LNCaP clone FGC (cell line): Measurements from ENCODE around the gene PHAF1.
A peak's percentile ranks its signal among the peaks of the same experiment; 100 is the strongest.

Experiments
- DNase-seq: peaks from one replicate; pipeline ENCODE4 v3.0.0-alpha.2; 2011; ENCODE audit warnings: low read depth
- H3K4me3 ChIP-seq: 2 replicates; pipeline ENCODE4 v1.5.1; 2011; ENCODE audit warnings: mild to moderate bottlenecking, low read depth, low read length, control low read depth
- TF ChIP-seq, protein P1 (sequence below): IDR thresholded peaks from 2 replicates; pipeline ENCODE4 v1.5.1; 2012; ENCODE audit warnings: mild to moderate bottlenecking; ENCODE audit not compliant: control insufficient read depth, insufficient read depth; ENCODE audit errors: extremely low read depth

Gene PHAF1

DNA sequence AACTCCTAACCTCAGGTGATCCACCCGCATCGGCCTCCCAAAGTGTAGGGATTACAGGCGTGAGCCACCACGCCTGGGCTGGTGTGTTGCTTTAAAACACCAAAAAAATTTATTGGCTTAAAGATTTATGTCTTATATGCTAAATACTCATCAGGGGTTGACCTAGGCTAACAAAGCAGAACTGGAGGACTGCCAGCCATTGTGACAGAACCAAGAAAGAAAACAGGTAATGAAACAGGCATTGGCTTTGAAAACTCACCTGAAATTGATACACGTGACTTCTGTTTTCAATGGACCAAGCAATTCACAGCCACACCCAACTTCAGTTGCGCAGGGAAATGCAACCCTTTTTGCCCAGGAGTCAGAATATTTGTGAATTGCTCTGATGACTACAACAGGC lies 4.9 kb upstream of the PHAF1 start:
- DNase-seq: peak; percentile 96
- no peak overlapping the region for H3K4me3 ChIP-seq
- TF ChIP-seq, protein P1, sequence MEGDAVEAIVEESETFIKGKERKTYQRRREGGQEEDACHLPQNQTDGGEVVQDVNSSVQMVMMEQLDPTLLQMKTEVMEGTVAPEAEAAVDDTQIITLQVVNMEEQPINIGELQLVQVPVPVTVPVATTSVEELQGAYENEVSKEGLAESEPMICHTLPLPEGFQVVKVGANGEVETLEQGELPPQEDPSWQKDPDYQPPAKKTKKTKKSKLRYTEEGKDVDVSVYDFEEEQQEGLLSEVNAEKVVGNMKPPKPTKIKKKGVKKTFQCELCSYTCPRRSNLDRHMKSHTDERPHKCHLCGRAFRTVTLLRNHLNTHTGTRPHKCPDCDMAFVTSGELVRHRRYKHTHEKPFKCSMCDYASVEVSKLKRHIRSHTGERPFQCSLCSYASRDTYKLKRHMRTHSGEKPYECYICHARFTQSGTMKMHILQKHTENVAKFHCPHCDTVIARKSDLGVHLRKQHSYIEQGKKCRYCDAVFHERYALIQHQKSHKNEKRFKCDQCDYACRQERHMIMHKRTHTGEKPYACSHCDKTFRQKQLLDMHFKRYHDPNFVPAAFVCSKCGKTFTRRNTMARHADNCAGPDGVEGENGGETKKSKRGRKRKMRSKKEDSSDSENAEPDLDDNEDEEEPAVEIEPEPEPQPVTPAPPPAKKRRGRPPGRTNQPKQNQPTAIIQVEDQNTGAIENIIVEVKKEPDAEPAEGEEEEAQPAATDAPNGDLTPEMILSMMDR: no peak

DNA sequence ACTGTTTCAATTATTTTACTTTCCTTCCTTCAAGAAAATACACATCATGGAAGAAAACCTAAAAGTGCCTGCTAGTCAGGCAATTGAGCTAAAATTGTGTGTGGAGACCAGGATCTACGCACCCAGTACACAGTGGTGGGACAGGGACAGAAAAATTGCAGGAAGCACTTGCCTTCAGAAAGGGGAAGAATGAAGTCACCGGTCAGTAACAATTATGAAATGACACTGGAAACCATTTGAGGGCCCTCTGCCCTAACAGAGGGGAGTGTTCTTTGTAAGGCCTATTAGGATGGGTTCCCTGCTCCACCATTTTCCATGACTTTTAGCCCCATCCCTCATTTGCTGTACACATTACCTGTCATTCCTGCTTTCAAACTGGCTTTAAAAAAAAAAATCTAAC lies 4.5 kb upstream of the PHAF1 start:
- DNase-seq: no peak
- TF ChIP-seq, protein P1: no peak
- H3K4me3 ChIP-seq: no peak overlapping the region

DNA sequence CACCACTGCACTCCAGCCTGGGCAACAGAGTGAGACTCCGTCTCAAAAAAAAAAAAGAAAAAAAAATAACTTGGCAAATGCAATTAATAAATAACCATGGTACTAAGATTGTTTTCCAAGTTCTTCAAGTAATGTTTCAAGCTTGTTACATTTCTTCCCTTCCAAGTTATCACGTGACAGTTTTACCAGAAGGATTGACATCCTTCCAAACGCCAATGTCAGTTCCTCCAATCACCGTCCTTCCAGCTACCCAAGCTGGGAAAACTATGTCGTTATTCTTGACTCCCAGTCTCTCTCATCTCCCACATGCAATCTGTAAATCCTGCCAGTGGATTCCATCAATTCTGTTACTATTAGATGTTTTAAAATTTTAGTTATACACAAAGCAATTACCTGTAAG lies 3.9 kb upstream of the PHAF1 start:
- no peak overlapping the region for H3K4me3 ChIP-seq
- TF ChIP-seq, protein P1: no peak
- DNase-seq: no peak

DNA sequence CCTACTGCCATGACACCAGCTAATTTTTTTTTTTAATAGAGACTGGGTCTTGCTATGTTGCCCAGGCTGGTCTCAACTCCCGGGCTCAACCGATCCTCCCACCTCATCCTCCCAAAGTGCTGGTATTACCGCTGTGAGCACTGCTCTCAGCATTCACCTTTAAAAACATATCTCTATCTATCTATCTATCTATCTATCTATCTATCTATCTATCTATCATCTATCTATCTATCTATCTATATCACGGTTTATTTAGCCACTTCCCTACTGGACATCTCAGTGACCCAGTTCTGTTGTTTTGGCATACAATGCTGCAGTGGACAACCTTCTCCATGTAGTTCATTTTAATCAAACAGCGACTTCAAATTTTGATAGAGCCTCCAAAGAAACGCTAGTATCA lies 1.3 kb upstream of the PHAF1 start:
- H3K4me3 ChIP-seq: no peak overlapping the region
- no peak for DNase-seq
- TF ChIP-seq, protein P1: no peak

DNA sequence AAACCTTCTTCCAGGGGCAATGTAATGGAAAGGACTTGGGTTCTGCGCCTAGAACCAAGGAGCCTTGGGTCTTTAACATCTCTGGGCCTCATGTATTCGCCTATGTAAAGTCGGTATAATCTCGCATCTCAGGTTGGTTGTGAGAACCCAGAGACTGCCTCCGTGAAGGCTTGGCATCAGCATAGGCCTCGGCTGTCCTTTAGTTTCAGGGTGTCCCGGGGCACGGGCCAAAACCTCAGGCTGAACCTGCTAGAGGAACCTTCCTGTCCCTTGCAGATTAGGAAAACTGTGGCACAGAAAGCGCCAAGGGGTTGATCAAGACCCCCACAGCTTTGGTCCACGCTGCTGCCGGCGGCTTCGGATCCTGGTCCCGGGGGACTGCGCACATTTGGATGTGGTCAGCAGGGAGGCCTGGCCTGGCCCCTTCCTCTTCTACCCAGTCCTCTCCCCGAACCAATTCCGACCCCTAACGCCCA lies 772 bp upstream of the PHAF1 start:
- TF ChIP-seq, protein P1: no peak
- H3K4me3 ChIP-seq: peak overlapping the region; percentile 98

DNA sequence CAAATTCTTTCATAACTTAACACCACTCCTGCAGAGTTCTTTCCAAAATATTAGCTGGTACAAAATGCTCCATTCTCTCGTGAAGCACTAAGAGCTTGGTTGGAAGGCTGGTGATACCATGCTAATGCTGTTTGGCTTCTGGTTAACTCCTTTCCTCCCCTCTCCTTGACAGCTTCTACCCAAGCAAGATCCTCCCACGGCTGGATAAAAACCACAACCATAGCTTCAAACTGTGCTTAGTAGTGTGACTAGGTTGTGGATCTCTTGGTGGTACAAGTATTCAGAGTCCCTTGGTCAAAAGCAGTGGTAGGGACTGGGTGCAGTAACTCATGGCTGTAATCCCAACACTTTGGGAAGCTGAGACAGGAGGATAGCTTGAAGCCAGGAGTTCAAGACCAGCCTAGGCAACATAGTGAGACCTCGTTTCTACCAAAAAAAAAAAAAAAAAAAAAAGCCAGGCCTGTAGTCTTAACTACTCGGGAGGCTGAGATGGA lies 2.3 kb downstream of the PHAF1 start:
- H3K4me3 ChIP-seq: peak overlapping the region; percentile 98
- DNase-seq: no peak
- TF ChIP-seq, protein P1: no peak

More for the DNA sequence above, 772 bp upstream of the PHAF1 start:
- no peak for DNase-seq

DNA sequence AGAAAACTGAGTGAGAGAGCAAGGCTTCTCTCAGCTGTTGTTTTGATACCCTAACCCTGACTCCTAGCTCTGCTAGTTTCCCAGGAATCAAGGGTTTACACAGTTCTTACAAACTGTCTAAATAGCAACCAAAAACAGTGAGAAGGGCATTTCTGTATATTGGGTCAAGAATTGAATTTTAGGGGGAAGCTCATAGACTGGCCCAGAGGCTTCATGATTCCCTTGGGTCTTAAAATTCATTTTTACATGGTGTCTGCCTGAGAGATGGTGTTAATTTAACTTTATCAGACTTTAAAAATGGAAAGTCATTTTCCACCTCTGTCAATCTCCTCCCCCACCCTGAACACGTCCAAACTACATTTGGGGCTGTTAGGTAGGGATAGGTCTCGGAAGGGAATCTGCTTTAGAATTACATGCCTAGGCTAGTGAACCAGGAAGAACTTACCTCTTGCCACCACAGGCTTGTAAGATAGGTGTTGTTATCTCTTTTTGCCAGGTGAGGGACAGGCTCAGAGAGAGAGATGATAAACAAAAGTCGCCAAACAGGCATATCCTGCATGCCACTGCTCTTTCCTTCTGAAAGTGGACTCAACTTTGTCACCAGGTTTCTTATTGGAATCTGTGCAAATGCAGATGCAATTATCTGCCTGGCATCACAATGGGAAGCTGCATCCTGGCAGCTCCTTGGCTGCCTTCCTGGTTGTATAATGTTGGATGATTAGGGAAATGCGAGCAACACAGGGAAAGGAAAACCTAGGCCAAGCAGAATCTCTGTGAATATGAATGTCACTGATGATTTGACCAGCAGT lies 3.1 kb downstream of the PHAF1 start:
- TF ChIP-seq, protein P1: 0 out of 2 replicates have a peak, but pooled peaks have one; percentile 7
- DNase-seq: peak; percentile 98
- peak overlapping the region; percentile 98 for H3K4me3 ChIP-seq
